ENCODE measurements around the gene SPATA3. TPM values are rescaled to one million over a fixed set of nuclear protein-coding genes. Genes with fewer than 3 reads are reported as not detected.

SPATA3 gene
- total and polyA plus RNA-seq, 2 of the 13 experiments (the other 11 are each of a cell fraction or from before 2014, with no cell fraction given), result not detected

DNA sequence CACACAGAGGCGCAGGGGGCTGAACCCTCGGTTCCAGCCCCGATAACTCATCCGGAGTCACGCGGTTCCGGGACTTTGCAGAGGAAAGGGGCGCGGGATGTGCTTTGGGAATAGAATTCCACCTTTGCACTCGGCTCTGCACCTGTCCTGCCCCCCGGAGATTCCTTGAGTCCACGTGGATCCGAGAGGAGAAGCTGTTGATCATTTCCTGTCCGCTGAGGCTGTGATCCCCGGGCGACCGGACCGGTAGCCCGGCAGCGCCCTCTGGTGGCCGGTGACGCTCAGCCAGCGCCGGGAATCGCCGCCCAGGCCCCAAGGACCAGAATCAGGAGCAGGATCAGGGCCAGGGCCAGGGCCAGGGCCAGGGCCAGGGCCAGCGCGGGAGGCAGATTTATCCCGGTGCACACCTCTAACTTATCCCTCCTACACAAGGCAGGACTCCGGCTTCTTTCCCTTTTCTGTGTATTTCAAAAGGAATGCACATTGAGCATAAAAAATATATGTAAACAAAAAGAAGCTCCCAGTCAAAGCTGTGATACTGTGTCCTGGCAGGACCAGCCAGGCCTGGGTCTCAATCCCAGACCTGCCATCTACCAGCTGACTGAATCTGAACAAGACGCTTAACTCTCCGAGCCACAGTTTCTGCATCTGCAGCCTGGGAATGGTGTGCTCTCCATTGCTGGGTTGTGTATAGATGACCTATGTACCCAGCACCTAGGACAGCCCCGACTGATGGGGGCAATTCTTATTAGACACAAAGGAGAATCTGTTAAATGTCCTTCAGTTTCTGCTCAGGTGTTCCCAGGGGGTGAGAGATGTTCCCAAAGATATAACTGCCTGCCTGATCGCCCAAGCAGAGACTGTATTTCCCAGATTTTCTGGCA is 8.5 kb upstream of the SPATA3 start (continued):
- TF ChIP-seq, protein P1, sequence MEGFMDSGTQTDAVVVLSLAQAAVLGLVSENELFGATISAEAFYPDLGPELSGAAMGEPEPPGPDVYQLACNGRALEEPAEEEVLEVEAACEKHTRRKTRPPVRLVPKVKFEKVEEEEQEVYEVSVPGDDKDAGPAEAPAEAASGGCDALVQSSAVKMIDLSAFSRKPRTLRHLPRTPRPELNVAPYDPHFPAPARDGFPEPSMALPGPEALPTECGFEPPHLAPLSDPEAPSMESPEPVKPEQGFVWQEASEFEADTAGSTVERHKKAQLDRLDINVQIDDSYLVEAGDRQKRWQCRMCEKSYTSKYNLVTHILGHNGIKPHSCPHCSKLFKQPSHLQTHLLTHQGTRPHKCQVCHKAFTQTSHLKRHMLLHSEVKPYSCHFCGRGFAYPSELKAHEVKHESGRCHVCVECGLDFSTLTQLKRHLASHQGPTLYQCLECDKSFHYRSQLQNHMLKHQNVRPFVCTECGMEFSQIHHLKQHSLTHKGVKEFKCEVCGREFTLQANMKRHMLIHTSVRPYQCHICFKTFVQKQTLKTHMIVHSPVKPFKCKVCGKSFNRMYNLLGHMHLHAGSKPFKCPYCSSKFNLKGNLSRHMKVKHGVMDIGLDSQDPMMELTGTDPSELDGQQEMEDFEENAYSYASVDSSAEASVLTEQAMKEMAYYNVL (CRISPR knock-in tag; IDR thresholded peaks at IDR 0.05; ENCODE audit: borderline replicate concordance), result no peak; the same call in 1 of the 2 replicates
- TF ChIP-seq CBX1 (IDR thresholded peaks at IDR 0.05; ENCODE audit: low read depth) (peak; percentile 47), STAT5B (CRISPR knock-in tag; IDR thresholded peaks at IDR 0.05) (no peak), THAP7 (CRISPR knock-in tag; IDR thresholded peaks at IDR 0.05) (no peak), ZNF629 (CRISPR knock-in tag; conservative IDR thresholded peaks at IDR 0.05) (peak; percentile 60; the same call in 1 of the 2 replicates), PRPF4 (IDR thresholded peaks at IDR 0.05; ENCODE audit: low read depth, low read length, poor library complexity, severe bottlenecking) (no peak), ZFP1 (CRISPR knock-in tag; IDR thresholded peaks at IDR 0.05) (no peak), ZBTB38 (CRISPR knock-in tag; IDR thresholded peaks at IDR 0.05) (no peak), ZNF615 (CRISPR knock-in tag; IDR thresholded peaks at IDR 0.05; ENCODE audit: borderline replicate concordance) (no peak), IRF2 (CRISPR knock-in tag; IDR thresholded peaks at IDR 0.05) (peak; percentile 31; the same call in 1 of the 2 replicates), HNRNPK (IDR thresholded peaks at IDR 0.05; ENCODE audit: low read depth, low read length, poor library complexity, severe bottlenecking) (no peak), HNRNPL (IDR thresholded peaks at IDR 0.05; ENCODE audit: low read depth, low read length) (no peak), ZFP36 (IDR thresholded peaks at IDR 0.05; ENCODE audit: borderline replicate concordance, low read depth, low read length, partially characterized antibody) (no peak), BRF2 (CRISPR knock-in tag; IDR thresholded peaks at IDR 0.05) (no peak), ZNF362 (CRISPR knock-in tag; IDR thresholded peaks at IDR 0.05; ENCODE audit: borderline replicate concordance) (peak; percentile 64; the same call in 1 of the 2 replicates), FOXJ3 (CRISPR knock-in tag; IDR thresholded peaks at IDR 0.05; ENCODE audit: borderline replicate concordance) (no peak; the same call in 1 of the 2 replicates), NR2F2 (IDR thresholded peaks at IDR 0.05; ENCODE audit: borderline replicate concordance, low read depth) (peak; percentile 13; the same call in 1 of the 2 replicates), ZNF441 (CRISPR knock-in tag; IDR thresholded peaks at IDR 0.05; ENCODE audit: borderline replicate concordance) (0 out of 2 replicates have a peak, but pooled peaks have one; percentile 68), SPEN (CRISPR knock-in tag; IDR thresholded peaks at IDR 0.05; ENCODE audit: low read depth) (no peak), TARDBP (CRISPR knock-in tag; IDR thresholded peaks at IDR 0.05) (no peak)
- TF ChIP-seq, protein P2, sequence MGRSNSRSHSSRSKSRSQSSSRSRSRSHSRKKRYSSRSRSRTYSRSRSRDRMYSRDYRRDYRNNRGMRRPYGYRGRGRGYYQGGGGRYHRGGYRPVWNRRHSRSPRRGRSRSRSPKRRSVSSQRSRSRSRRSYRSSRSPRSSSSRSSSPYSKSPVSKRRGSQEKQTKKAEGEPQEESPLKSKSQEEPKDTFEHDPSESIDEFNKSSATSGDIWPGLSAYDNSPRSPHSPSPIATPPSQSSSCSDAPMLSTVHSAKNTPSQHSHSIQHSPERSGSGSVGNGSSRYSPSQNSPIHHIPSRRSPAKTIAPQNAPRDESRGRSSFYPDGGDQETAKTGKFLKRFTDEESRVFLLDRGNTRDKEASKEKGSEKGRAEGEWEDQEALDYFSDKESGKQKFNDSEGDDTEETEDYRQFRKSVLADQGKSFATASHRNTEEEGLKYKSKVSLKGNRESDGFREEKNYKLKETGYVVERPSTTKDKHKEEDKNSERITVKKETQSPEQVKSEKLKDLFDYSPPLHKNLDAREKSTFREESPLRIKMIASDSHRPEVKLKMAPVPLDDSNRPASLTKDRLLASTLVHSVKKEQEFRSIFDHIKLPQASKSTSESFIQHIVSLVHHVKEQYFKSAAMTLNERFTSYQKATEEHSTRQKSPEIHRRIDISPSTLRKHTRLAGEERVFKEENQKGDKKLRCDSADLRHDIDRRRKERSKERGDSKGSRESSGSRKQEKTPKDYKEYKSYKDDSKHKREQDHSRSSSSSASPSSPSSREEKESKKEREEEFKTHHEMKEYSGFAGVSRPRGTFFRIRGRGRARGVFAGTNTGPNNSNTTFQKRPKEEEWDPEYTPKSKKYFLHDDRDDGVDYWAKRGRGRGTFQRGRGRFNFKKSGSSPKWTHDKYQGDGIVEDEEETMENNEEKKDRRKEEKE (IDR thresholded peaks at IDR 0.05), result no peak
